K562 (cell line): ENCODE measurements around the gene MSANTD1. TPM values are rescaled to one million over a fixed set of nuclear protein-coding genes. Genes with fewer than 3 reads are reported as not detected.

Experiments used
- polyA plus RNA-seq, 8 experiments: library from polyadenylated mRNA; depleted of rRNA in 4 of 8; stranded (reverse) in 5 of 8; unstranded in 3 of 8; fragments of >200 nt; fragmentation: Nextera tagmentation in 2 of 8; fragmentation: Illumina TruSeq in 1 of 8; extraction: Ambion mirVana in 2 of 8; extraction: Trizol in 1 of 8; gene quantifications; 2 replicates each; pipeline versions ENCODE4 v1.2.1 to v1.2.3, GENCODE V29; 2011 to 2014; ENCODE audit warnings: inconsistent platforms in 1 of 8, missing spikeins in 1 of 8
- total RNA-seq, 7 experiments: library from RNA; depleted of rRNA in 6 of 7; stranded (reverse); fragments of >200 nt in 6 of 7; fragmentation: Illumina TruSeq in 2 of 7; extraction: Trizol in 2 of 7; gene quantifications; 2 replicates each; pipeline versions ENCODE4 v1.2.1 to v1.2.3, GENCODE V29; 2011 to 2021; ENCODE audit warnings: low replicate concordance in 1 of 7

MSANTD1 gene
- total and polyA plus RNA-seq, 9 of the 15 experiments (the other 6 are each of a cell fraction or from before 2014, with no cell fraction given), result 0.04 to 0.09 (median 0.07) TPM; not detected in 6

Other genes with a start within 250 kb of the MSANTD1 start
- not detected in 2 replicates for gene HTT-AS, start 174.6 kb upstream of the MSANTD1 start, total RNA-seq (2014; rRNA removed)
- not detected in 2 replicates for gene HTT-AS, start 174.6 kb upstream of the MSANTD1 start, total RNA-seq (2014; rRNA removed; fragmentation: Illumina TruSeq; extraction: Trizol)
- not detected in 2 replicates for gene HTT-AS, start 174.6 kb upstream of the MSANTD1 start, total RNA-seq (2015; rRNA removed; fragmentation: Illumina TruSeq; extraction: Trizol)
- gene HTT-AS, start 174.6 kb upstream of the MSANTD1 start, total RNA-seq (2021), result not detected in 2 replicates
- gene HTT-AS, start 174.6 kb upstream of the MSANTD1 start, polyA plus RNA-seq (2011; rRNA removed), result not detected in 2 replicates
- not detected in 2 replicates for gene HTT-AS, start 174.6 kb upstream of the MSANTD1 start, polyA plus RNA-seq (2014; fragmentation: Illumina TruSeq; extraction: Trizol)
- gene HTT-AS, start 174.6 kb upstream of the MSANTD1 start, polyA plus RNA-seq (2014; fragmentation: Nextera tagmentation; extraction: Ambion mirVana), result not detected
- not detected in 2 replicates for gene HTT-AS, start 174.6 kb upstream of the MSANTD1 start, polyA plus RNA-seq (2014; rRNA removed)
- 13.3 and 19.2 TPM in 2 replicates for gene HTT, start 174.5 kb upstream of the MSANTD1 start, total RNA-seq (2014; rRNA removed)
- gene HTT, start 174.5 kb upstream of the MSANTD1 start, total RNA-seq (2014; rRNA removed; fragmentation: Illumina TruSeq; extraction: Trizol), result 14.7 and 16.3 TPM in 2 replicates
- 14.5 and 16.4 TPM in 2 replicates for gene HTT, start 174.5 kb upstream of the MSANTD1 start, total RNA-seq (2015; rRNA removed; fragmentation: Illumina TruSeq; extraction: Trizol)
- gene HTT, start 174.5 kb upstream of the MSANTD1 start, total RNA-seq (2021), result 26.6 and 31.6 TPM in 2 replicates
- gene HTT, start 174.5 kb upstream of the MSANTD1 start, polyA plus RNA-seq (2011; rRNA removed), result 14.7 and 15.3 TPM in 2 replicates
- 22.2 and 23.3 TPM in 2 replicates for gene HTT, start 174.5 kb upstream of the MSANTD1 start, polyA plus RNA-seq (2014; fragmentation: Illumina TruSeq; extraction: Trizol)
- gene HTT, start 174.5 kb upstream of the MSANTD1 start, polyA plus RNA-seq (2014; fragmentation: Nextera tagmentation; extraction: Ambion mirVana), result under 1 TPM; 0.66 to 0.97 TPM
- 12.6 and 19.9 TPM in 2 replicates for gene HTT, start 174.5 kb upstream of the MSANTD1 start, polyA plus RNA-seq (2014; rRNA removed)
- 3.6 and 4.7 TPM in 2 replicates for gene RGS12, start 43.9 kb downstream of the MSANTD1 start, total RNA-seq (2014; rRNA removed)
- gene RGS12, start 43.9 kb downstream of the MSANTD1 start, total RNA-seq (2014; rRNA removed; fragmentation: Illumina TruSeq; extraction: Trizol), result 5.7 and 6.4 TPM in 2 replicates
- 6.3 and 6.4 TPM in 2 replicates for gene RGS12, start 43.9 kb downstream of the MSANTD1 start, total RNA-seq (2015; rRNA removed; fragmentation: Illumina TruSeq; extraction: Trizol)
- 6.8 and 8.8 TPM in 2 replicates for gene RGS12, start 43.9 kb downstream of the MSANTD1 start, total RNA-seq (2021)
- 4.3 and 5.8 TPM in 2 replicates for gene RGS12, start 43.9 kb downstream of the MSANTD1 start, polyA plus RNA-seq (2011; rRNA removed)
- 5.5 and 6.4 TPM in 2 replicates for gene RGS12, start 43.9 kb downstream of the MSANTD1 start, polyA plus RNA-seq (2014; fragmentation: Illumina TruSeq; extraction: Trizol)
- under 1 TPM; 0.30 to 0.42 TPM for gene RGS12, start 43.9 kb downstream of the MSANTD1 start, polyA plus RNA-seq (2014; fragmentation: Nextera tagmentation; extraction: Ambion mirVana)
- gene RGS12, start 43.9 kb downstream of the MSANTD1 start, polyA plus RNA-seq (2014; rRNA removed), result 4.2 and 5.1 TPM in 2 replicates
- gene HGFAC, start 192.8 kb downstream of the MSANTD1 start, total RNA-seq (2014; rRNA removed), result not detected in 2 replicates
- gene HGFAC, start 192.8 kb downstream of the MSANTD1 start, total RNA-seq (2014; rRNA removed; fragmentation: Illumina TruSeq; extraction: Trizol), result not detected in 2 replicates
- gene HGFAC, start 192.8 kb downstream of the MSANTD1 start, total RNA-seq (2015; rRNA removed; fragmentation: Illumina TruSeq; extraction: Trizol), result not detected in 2 replicates
- 0.09 TPM in 1 of 2 replicates, not detected in the other for gene HGFAC, start 192.8 kb downstream of the MSANTD1 start, total RNA-seq (2021)
- not detected in 2 replicates for gene HGFAC, start 192.8 kb downstream of the MSANTD1 start, polyA plus RNA-seq (2011; rRNA removed)
- gene HGFAC, start 192.8 kb downstream of the MSANTD1 start, polyA plus RNA-seq (2014; fragmentation: Illumina TruSeq; extraction: Trizol), result not detected in 2 replicates
- not detected for gene HGFAC, start 192.8 kb downstream of the MSANTD1 start, polyA plus RNA-seq (2014; fragmentation: Nextera tagmentation; extraction: Ambion mirVana)
- gene HGFAC, start 192.8 kb downstream of the MSANTD1 start, polyA plus RNA-seq (2014; rRNA removed), result 0.13 TPM in 1 of 2 replicates, not detected in the other
- not detected in 2 replicates for gene DOK7, start 214.1 kb downstream of the MSANTD1 start, total RNA-seq (2014; rRNA removed)
- not detected in 2 replicates for gene DOK7, start 214.1 kb downstream of the MSANTD1 start, total RNA-seq (2014; rRNA removed; fragmentation: Illumina TruSeq; extraction: Trizol)
- gene DOK7, start 214.1 kb downstream of the MSANTD1 start, total RNA-seq (2015; rRNA removed; fragmentation: Illumina TruSeq; extraction: Trizol), result not detected in 2 replicates
- not detected in 2 replicates for gene DOK7, start 214.1 kb downstream of the MSANTD1 start, total RNA-seq (2021)
- not detected in 2 replicates for gene DOK7, start 214.1 kb downstream of the MSANTD1 start, polyA plus RNA-seq (2011; rRNA removed)
- gene DOK7, start 214.1 kb downstream of the MSANTD1 start, polyA plus RNA-seq (2014; fragmentation: Illumina TruSeq; extraction: Trizol), result not detected in 2 replicates
- gene DOK7, start 214.1 kb downstream of the MSANTD1 start, polyA plus RNA-seq (2014; fragmentation: Nextera tagmentation; extraction: Ambion mirVana), result not detected
- gene DOK7, start 214.1 kb downstream of the MSANTD1 start, polyA plus RNA-seq (2014; rRNA removed), result not detected in 2 replicates